ENCODE measurements around the gene TMPRSS15. TPM values are rescaled to one million over a fixed set of nuclear protein-coding genes. Genes with fewer than 3 reads are reported as not detected.

TMPRSS15 gene
- total RNA-seq, 1 donor from 2014 or later, result not detected

- H3K27me3 Mint-ChIP-seq (ENCODE audit: insufficient read depth, low read depth), result no peaks in the 10 kb centered on the region
- Histone ChIP-seq H3K79me2 (ENCODE audit: low read depth) (no peaks in the 10 kb centered on the region), H3K9ac (no peak overlapping the region), H3F3A (ENCODE audit: low read depth) (no peaks in the 10 kb centered on the region), H3K36me3 (no peaks in the 10 kb centered on the region), H2AFZ (replicated peaks) (no peak overlapping the region), H4K20me1 (ENCODE audit: low read depth) (no peaks in the 10 kb centered on the region), H3K27ac (no peak overlapping the region), H3K4me2 (no peak overlapping the region), H3K4me1 (no peaks in the 10 kb centered on the region), H3K4me3 (no peak overlapping the region), H3K9me3 (ENCODE audit: low read depth) (no peaks in the 10 kb centered on the region), H3K27me3 (no peaks in the 10 kb centered on the region)
- DNase-seq (ENCODE audit: low spot score), result no peak
- no peak for TF ChIP-seq EZH2phosphoT487 (IDR thresholded peaks at IDR 0.05)
- TF ChIP-seq EZH2 (IDR thresholded peaks at IDR 0.05), result no peak
- no peak for TF ChIP-seq CTCF (IDR thresholded peaks at IDR 0.05)
- H3K9me3 Mint-ChIP-seq, result no peaks in the 10 kb centered on the region
- no peaks in the 10 kb centered on the region for H3K4me1 Mint-ChIP-seq
- H3K36me3 Mint-ChIP-seq, result no peaks in the 10 kb centered on the region
- H3K4me3 Mint-ChIP-seq, result no peak overlapping the region
- H3K27ac Mint-ChIP-seq, result no peak overlapping the region
Observed at GRCh38 chr21:18356801-18357200, 46.8 kb downstream of the TMPRSS15 start.

GRCh38 chr21:18354947-18355346 lies 48.6 kb downstream of the TMPRSS15 start:
- Histone ChIP-seq H3F3A (ENCODE audit: low read depth) (no peaks in the 10 kb centered on the region), H3K4me3 (no peak overlapping the region), H3K9ac (no peak overlapping the region), H3K79me2 (ENCODE audit: low read depth) (no peaks in the 10 kb centered on the region), H3K4me2 (no peak overlapping the region), H4K20me1 (ENCODE audit: low read depth) (no peaks in the 10 kb centered on the region), H3K36me3 (no peaks in the 10 kb centered on the region), H3K4me1 (no peaks in the 10 kb centered on the region), H3K9me3 (ENCODE audit: low read depth) (no peaks in the 10 kb centered on the region), H3K27ac (no peak overlapping the region), H2AFZ (replicated peaks) (no peak overlapping the region), H3K27me3 (no peaks in the 10 kb centered on the region)
- Mint-ChIP-seq H3K4me3 (no peak overlapping the region), H3K9me3 (no peaks in the 10 kb centered on the region), H3K4me1 (peaks cover 3% of the 10 kb centered on the region), H3K27me3 (ENCODE audit: insufficient read depth, low read depth) (no peaks in the 10 kb centered on the region), H3K27ac (no peak overlapping the region), H3K36me3 (no peaks in the 10 kb centered on the region)
- TF ChIP-seq EZH2 (IDR thresholded peaks at IDR 0.05) (no peak), CTCF (IDR thresholded peaks at IDR 0.05) (no peak), EZH2phosphoT487 (IDR thresholded peaks at IDR 0.05) (no peak)
- no peak for DNase-seq (ENCODE audit: low spot score)

GRCh38 chr21:18350216-18350615 lies 53.4 kb downstream of the TMPRSS15 start:
- no peaks in the 10 kb centered on the region for H3K9me3 Mint-ChIP-seq
- H3K4me1 Mint-ChIP-seq, result peaks cover 3% of the 10 kb centered on the region
- Histone ChIP-seq H3K4me1 (no peaks in the 10 kb centered on the region), H3K4me2 (no peak overlapping the region), H3K27ac (no peak overlapping the region), H3K36me3 (no peaks in the 10 kb centered on the region), H3F3A (ENCODE audit: low read depth) (no peaks in the 10 kb centered on the region), H3K27me3 (no peaks in the 10 kb centered on the region), H3K9ac (no peak overlapping the region), H3K4me3 (no peak overlapping the region), H3K9me3 (ENCODE audit: low read depth) (no peaks in the 10 kb centered on the region), H3K79me2 (ENCODE audit: low read depth) (no peaks in the 10 kb centered on the region), H4K20me1 (ENCODE audit: low read depth) (no peaks in the 10 kb centered on the region), H2AFZ (replicated peaks) (no peak overlapping the region)
- H3K4me3 Mint-ChIP-seq, result no peak overlapping the region
- H3K27ac Mint-ChIP-seq, result no peak overlapping the region
- H3K36me3 Mint-ChIP-seq, result no peaks in the 10 kb centered on the region
- no peaks in the 10 kb centered on the region for H3K27me3 Mint-ChIP-seq (ENCODE audit: insufficient read depth, low read depth)
- TF ChIP-seq EZH2 (IDR thresholded peaks at IDR 0.05), result no peak
- DNase-seq (ENCODE audit: low spot score), result no peak

- Mint-ChIP-seq H3K36me3 (no peaks in the 10 kb centered on the region), H3K9me3 (no peaks in the 10 kb centered on the region), H3K27me3 (ENCODE audit: insufficient read depth, low read depth) (no peaks in the 10 kb centered on the region), H3K27ac (no peak overlapping the region), H3K4me1 (peaks cover 3% of the 10 kb centered on the region), H3K4me3 (no peak overlapping the region)
- Histone ChIP-seq H3K79me2 (ENCODE audit: low read depth) (no peaks in the 10 kb centered on the region), H3K4me2 (no peak overlapping the region), H3F3A (ENCODE audit: low read depth) (no peaks in the 10 kb centered on the region), H2AFZ (replicated peaks) (no peak overlapping the region), H3K36me3 (no peaks in the 10 kb centered on the region), H4K20me1 (ENCODE audit: low read depth) (no peaks in the 10 kb centered on the region), H3K9me3 (ENCODE audit: low read depth) (no peaks in the 10 kb centered on the region), H3K27me3 (no peaks in the 10 kb centered on the region), H3K27ac (no peak overlapping the region), H3K4me3 (no peak overlapping the region), H3K4me1 (no peaks in the 10 kb centered on the region), H3K9ac (no peak overlapping the region)
- TF ChIP-seq EZH2 (IDR thresholded peaks at IDR 0.05) (no peak), EZH2phosphoT487 (IDR thresholded peaks at IDR 0.05) (no peak), CTCF (IDR thresholded peaks at IDR 0.05) (no peak)
- no peak for DNase-seq (ENCODE audit: low spot score)
Observed at GRCh38 chr21:18349468-18349867, 54.1 kb downstream of the TMPRSS15 start.
